ENCODE measurements around the gene ZSCAN22.
"Not testable (repeated sequence)": the region's sequence is repeated elsewhere in the genome, so short reads cannot be mapped to it uniquely, and the experiment has no call there.

ZSCAN22 gene

GRCh38 chr19:58304255-58304654 is 22.5 kb upstream of the ZSCAN22 start:
- Mint-ChIP-seq H3K36me3 (ENCODE audit: low read depth) (peaks cover 85% of the 10 kb centered on the region), H3K27me3 (ENCODE audit: low read depth, poor library complexity) (peaks cover 2% of the 10 kb centered on the region), H3K4me1 (peaks cover 25% of the 10 kb centered on the region), H3K9me3 (peaks cover 10% of the 10 kb centered on the region), H3K27ac (no peak overlapping the region), H3K4me3 (peak overlapping the region; percentile 100)
- TF ChIP-seq, protein P1, sequence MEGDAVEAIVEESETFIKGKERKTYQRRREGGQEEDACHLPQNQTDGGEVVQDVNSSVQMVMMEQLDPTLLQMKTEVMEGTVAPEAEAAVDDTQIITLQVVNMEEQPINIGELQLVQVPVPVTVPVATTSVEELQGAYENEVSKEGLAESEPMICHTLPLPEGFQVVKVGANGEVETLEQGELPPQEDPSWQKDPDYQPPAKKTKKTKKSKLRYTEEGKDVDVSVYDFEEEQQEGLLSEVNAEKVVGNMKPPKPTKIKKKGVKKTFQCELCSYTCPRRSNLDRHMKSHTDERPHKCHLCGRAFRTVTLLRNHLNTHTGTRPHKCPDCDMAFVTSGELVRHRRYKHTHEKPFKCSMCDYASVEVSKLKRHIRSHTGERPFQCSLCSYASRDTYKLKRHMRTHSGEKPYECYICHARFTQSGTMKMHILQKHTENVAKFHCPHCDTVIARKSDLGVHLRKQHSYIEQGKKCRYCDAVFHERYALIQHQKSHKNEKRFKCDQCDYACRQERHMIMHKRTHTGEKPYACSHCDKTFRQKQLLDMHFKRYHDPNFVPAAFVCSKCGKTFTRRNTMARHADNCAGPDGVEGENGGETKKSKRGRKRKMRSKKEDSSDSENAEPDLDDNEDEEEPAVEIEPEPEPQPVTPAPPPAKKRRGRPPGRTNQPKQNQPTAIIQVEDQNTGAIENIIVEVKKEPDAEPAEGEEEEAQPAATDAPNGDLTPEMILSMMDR (IDR thresholded peaks at IDR 0.05), result no peak
- DNase-seq, result no peak

- H3K27me3 Mint-ChIP-seq (ENCODE audit: low read depth, poor library complexity), result peaks cover 2% of the 10 kb centered on the region
- H3K36me3 Mint-ChIP-seq (ENCODE audit: low read depth), result peaks cover 86% of the 10 kb centered on the region
- no peak for DNase-seq
- peak overlapping the region; percentile 60 for H3K27ac Mint-ChIP-seq
- TF ChIP-seq, protein P1 (IDR thresholded peaks at IDR 0.05), result no peak
- H3K4me3 Mint-ChIP-seq, result peak overlapping the region; percentile 100
- H3K4me1 Mint-ChIP-seq, result peaks cover 25% of the 10 kb centered on the region
- peaks cover 8% of the 10 kb centered on the region for H3K9me3 Mint-ChIP-seq
Observed at GRCh38 chr19:58304748-58305064, 22.1 kb upstream of the ZSCAN22 start.

GRCh38 chr19:58305065-58305931 is 21.5 kb upstream of the ZSCAN22 start, which contains the start of gene ERVK3-1:
Gene ERVK3-1, plus strand, starts transcription at chr19:58305377. Its CDS starts 6,792 bp downstream, at chr19:58312169.
- peak within 1 kb of the TSS; percentile 100 for H3K4me3 Mint-ChIP-seq
- H3K27me3 Mint-ChIP-seq (ENCODE audit: low read depth, poor library complexity), result peaks cover 2% of the 10 kb centered on the region
- DNase-seq, result peak; percentile 89
- peaks cover 86% of the 10 kb centered on the region for H3K36me3 Mint-ChIP-seq (ENCODE audit: low read depth)
- peaks cover 25% of the 10 kb centered on the region for H3K4me1 Mint-ChIP-seq
- H3K27ac Mint-ChIP-seq, result peak within 1 kb of the TSS; percentile 99
- TF ChIP-seq, protein P1 (IDR thresholded peaks at IDR 0.05), result no peak
- peaks cover 5% of the 10 kb centered on the region for H3K9me3 Mint-ChIP-seq

GRCh38 chr19:58305932-58306323 is 20.9 kb upstream of the ZSCAN22 start:
- peak overlapping the region; percentile 100 for H3K4me3 Mint-ChIP-seq
- no peak for DNase-seq
- H3K27ac Mint-ChIP-seq, result peak overlapping the region; percentile 73
- H3K27me3 Mint-ChIP-seq (ENCODE audit: low read depth, poor library complexity), result no peaks in the 10 kb centered on the region
- TF ChIP-seq, protein P1 (IDR thresholded peaks at IDR 0.05), result no peak
- H3K4me1 Mint-ChIP-seq, result peaks cover 25% of the 10 kb centered on the region
- H3K36me3 Mint-ChIP-seq (ENCODE audit: low read depth), result peaks cover 86% of the 10 kb centered on the region
- peaks cover 3% of the 10 kb centered on the region for H3K9me3 Mint-ChIP-seq

GRCh38 chr19:58307736-58308135 is 19.1 kb upstream of the ZSCAN22 start:
- Mint-ChIP-seq H3K36me3 (ENCODE audit: low read depth) (peaks cover 86% of the 10 kb centered on the region), H3K4me1 (peaks cover 25% of the 10 kb centered on the region), H3K27ac (no peak overlapping the region), H3K27me3 (ENCODE audit: low read depth, poor library complexity) (no peaks in the 10 kb centered on the region), H3K9me3 (no peaks in the 10 kb centered on the region), H3K4me3 (no peak overlapping the region)
- TF ChIP-seq, protein P1 (IDR thresholded peaks at IDR 0.05), result no peak
- no peak for DNase-seq

- peak; percentile 51 for DNase-seq
- not testable (repeated sequence) for H3K4me3 Mint-ChIP-seq; H3K9me3 Mint-ChIP-seq; H3K27ac Mint-ChIP-seq; H3K4me1 Mint-ChIP-seq; H3K27me3 Mint-ChIP-seq (ENCODE audit: low read depth, poor library complexity)
- TF ChIP-seq, protein P1 (IDR thresholded peaks at IDR 0.05), result peak; percentile 53
- peaks cover 98% of the 10 kb centered on the region for H3K36me3 Mint-ChIP-seq (ENCODE audit: low read depth)
Observed at GRCh38 chr19:58310685-58311084, 16.1 kb upstream of the ZSCAN22 start.

All from nephron progenitor cell (in vitro differentiated cells).